Measurements from ENCODE around the gene ARHGEF9. TPM values are rescaled to one million over a fixed set of nuclear protein-coding genes. Genes with fewer than 3 reads are reported as not detected.

ARHGEF9 gene
- total RNA-seq, 1 donor from 2014 or later = 30.2 TPM

DNA sequence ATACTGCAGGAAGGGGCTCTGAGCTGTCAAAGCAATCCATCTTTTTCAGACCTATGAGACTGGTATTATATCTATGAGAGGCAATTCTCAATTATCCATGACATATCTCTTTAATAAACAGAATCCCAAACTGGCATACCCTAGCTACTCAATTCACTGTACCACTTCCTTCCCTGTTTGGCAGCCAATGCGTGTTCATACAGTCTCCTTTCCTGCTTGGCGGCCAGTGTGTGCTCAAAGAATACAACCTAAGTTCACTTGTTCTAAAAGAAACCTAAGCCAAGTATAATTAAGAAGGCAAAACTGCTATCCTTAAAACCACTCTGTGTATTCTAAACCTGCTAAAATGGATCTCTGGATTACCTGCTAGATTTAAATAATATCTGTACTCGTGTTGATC is 38.3 kb downstream of the ARHGEF9 start:
- H3K27ac Mint-ChIP-seq = no peak overlapping the region
- peaks cover 16% of the 10 kb centered on the region for H3K4me1 Mint-ChIP-seq
- TF ChIP-seq, protein P1, sequence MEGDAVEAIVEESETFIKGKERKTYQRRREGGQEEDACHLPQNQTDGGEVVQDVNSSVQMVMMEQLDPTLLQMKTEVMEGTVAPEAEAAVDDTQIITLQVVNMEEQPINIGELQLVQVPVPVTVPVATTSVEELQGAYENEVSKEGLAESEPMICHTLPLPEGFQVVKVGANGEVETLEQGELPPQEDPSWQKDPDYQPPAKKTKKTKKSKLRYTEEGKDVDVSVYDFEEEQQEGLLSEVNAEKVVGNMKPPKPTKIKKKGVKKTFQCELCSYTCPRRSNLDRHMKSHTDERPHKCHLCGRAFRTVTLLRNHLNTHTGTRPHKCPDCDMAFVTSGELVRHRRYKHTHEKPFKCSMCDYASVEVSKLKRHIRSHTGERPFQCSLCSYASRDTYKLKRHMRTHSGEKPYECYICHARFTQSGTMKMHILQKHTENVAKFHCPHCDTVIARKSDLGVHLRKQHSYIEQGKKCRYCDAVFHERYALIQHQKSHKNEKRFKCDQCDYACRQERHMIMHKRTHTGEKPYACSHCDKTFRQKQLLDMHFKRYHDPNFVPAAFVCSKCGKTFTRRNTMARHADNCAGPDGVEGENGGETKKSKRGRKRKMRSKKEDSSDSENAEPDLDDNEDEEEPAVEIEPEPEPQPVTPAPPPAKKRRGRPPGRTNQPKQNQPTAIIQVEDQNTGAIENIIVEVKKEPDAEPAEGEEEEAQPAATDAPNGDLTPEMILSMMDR (IDR thresholded peaks at IDR 0.05; ENCODE audit: unreplicated experiment) = no peak
- DNase-seq (ENCODE audit: low spot score in 2 of 2, unreplicated experiment in 2 of 2) = no peak
- H3K9me3 Mint-ChIP-seq = peaks cover 29% of the 10 kb centered on the region
- H3K36me3 Mint-ChIP-seq = no peaks in the 10 kb centered on the region
- no peaks in the 10 kb centered on the region for H3K27me3 Mint-ChIP-seq (ENCODE audit: low read depth)
- no peak overlapping the region for H3K4me3 Mint-ChIP-seq

GRCh38 chrX:63746278-63746677 is 38.7 kb downstream of the ARHGEF9 start:
- Mint-ChIP-seq H3K9me3 (peaks cover 29% of the 10 kb centered on the region), H3K27me3 (ENCODE audit: low read depth) (no peaks in the 10 kb centered on the region), H3K4me3 (no peak overlapping the region), H3K27ac (no peak overlapping the region), H3K36me3 (no peaks in the 10 kb centered on the region), H3K4me1 (peaks cover 13% of the 10 kb centered on the region)
- DNase-seq (ENCODE audit: low spot score in 2 of 2, unreplicated experiment in 2 of 2) = no peak
- TF ChIP-seq, protein P1 (IDR thresholded peaks at IDR 0.05; ENCODE audit: unreplicated experiment) = no peak

DNA sequence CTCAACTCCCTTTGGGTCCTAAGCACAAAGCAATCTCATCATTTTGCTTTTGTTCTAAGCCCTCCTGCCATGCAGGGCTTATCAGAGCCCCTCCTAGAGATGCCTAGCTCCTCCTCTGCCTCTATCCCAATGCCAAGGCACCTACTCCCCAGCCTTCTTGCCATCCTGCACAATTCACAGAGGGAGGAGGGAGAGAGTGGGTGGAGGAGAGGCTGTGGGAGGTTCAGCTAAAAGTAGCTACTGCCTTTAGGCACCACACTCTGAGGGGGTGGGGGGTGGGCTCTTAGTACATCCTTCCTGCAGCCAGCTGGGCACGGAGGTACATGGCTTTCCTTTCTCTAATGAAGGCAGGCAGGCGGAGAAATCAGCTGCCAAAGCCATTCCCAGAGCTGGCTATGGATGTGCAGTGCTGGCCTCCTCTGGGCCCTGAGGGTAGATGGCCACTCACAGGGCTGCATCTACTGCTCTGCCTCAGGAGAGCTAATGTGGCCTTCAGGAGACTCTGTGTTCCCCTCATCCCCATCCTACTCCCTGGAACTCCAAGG is 40.1 kb downstream of the ARHGEF9 start:
- H3K4me3 Mint-ChIP-seq = no peak overlapping the region
- H3K27me3 Mint-ChIP-seq (ENCODE audit: low read depth) = no peaks in the 10 kb centered on the region
- peaks cover 9% of the 10 kb centered on the region for H3K4me1 Mint-ChIP-seq
- no peak for DNase-seq (ENCODE audit: low spot score in 2 of 2, unreplicated experiment in 2 of 2)
- peaks cover 28% of the 10 kb centered on the region for H3K9me3 Mint-ChIP-seq
- no peak overlapping the region for H3K27ac Mint-ChIP-seq
- H3K36me3 Mint-ChIP-seq = no peaks in the 10 kb centered on the region
- TF ChIP-seq, protein P1 (IDR thresholded peaks at IDR 0.05; ENCODE audit: unreplicated experiment) = no peak

GRCh38 chrX:63743596-63743995 is 41.4 kb downstream of the ARHGEF9 start:
- Mint-ChIP-seq H3K9me3 (peaks cover 24% of the 10 kb centered on the region), H3K4me1 (peaks cover 9% of the 10 kb centered on the region), H3K27ac (no peak overlapping the region), H3K4me3 (no peak overlapping the region), H3K27me3 (ENCODE audit: low read depth) (no peaks in the 10 kb centered on the region), H3K36me3 (no peaks in the 10 kb centered on the region)
- TF ChIP-seq, protein P1 (IDR thresholded peaks at IDR 0.05; ENCODE audit: unreplicated experiment) = no peak
- DNase-seq (ENCODE audit: low spot score in 2 of 2, unreplicated experiment in 2 of 2) = no peak

- Mint-ChIP-seq H3K4me3 (no peak overlapping the region), H3K27ac (no peak overlapping the region), H3K27me3 (ENCODE audit: low read depth) (no peaks in the 10 kb centered on the region), H3K36me3 (no peaks in the 10 kb centered on the region), H3K4me1 (no peaks in the 10 kb centered on the region), H3K9me3 (peaks cover 7% of the 10 kb centered on the region)
- TF ChIP-seq, protein P1 (IDR thresholded peaks at IDR 0.05; ENCODE audit: unreplicated experiment) = no peak
- no peak for DNase-seq (ENCODE audit: low spot score in 2 of 2, unreplicated experiment in 2 of 2)
These were observed 44.6 kb downstream of the ARHGEF9 start for GRCh38 chrX:63740382-63740781.

DNA sequence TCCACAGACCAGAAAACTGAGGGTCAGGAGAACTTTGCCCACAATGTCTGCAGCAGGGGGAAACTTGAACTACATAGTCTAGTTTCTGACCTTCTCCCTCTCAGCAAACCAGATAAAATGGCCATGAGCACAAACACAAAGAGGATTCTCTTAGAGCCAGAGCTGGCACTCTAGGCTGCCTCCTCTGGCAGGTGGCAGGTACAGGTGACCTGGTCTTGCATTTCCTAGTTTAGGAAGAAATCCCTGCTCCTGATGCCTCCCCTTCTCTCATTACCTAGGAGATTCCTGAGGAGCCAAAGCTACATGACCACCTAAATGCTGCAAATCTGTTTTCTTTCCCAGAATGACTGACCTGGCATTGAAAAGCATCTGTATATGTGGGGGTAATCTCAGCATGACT is 45.1 kb downstream of the ARHGEF9 start:
- Mint-ChIP-seq H3K27ac (no peak overlapping the region), H3K4me1 (no peaks in the 10 kb centered on the region), H3K9me3 (peaks cover 8% of the 10 kb centered on the region), H3K36me3 (no peaks in the 10 kb centered on the region), H3K4me3 (no peak overlapping the region), H3K27me3 (ENCODE audit: low read depth) (no peaks in the 10 kb centered on the region)
- TF ChIP-seq, protein P1 (IDR thresholded peaks at IDR 0.05; ENCODE audit: unreplicated experiment) = no peak
- DNase-seq (ENCODE audit: low spot score in 2 of 2, unreplicated experiment in 2 of 2) = no peak

All from mesothelial cell of epicardium (in vitro differentiated cells).